ENCODE data around the gene HACD2. TPM values are rescaled to one million over a fixed set of nuclear protein-coding genes. Genes with fewer than 3 reads are reported as not detected.
"Not testable (repeated sequence)": the region's sequence is repeated elsewhere in the genome, so short reads cannot be mapped to it uniquely, and the experiment has no call there.

Gene HACD2
- polyA plus RNA-seq, 2 of the 4 experiments (the other 2 are of a cell fraction) = 41.8 to 97.7 TPM

DNA sequence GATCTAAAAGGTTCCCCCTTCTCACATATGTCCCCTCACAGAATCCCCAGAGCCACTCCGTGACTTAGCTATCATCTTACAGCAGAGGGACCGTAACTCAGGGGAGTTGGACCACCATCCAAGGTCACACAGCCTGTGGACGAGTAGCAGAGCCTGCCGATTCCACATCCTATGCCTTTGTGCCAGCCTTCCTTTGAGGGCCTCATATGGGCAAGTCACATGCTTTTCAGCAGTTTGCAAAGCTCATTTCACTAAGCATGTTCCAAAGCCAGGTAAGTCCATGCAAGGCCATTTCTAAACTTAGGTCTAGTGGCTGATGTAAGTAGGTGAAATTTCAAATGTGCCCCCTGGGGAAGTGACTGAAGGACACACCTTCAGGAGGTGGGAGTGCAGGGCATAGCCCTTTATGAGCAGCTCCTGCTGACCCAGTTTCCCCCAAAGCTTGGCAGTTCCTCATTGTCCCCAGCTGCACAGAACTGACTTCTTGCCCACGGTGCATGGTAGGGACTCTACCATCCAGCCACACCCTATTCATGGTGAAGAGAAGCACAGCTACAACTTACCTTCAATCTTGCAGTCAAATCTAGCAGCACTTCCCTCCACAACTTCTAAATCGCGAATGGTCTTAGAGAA is 33.3 kb upstream of the HACD2 start:
- WGBS (ENCODE audit: missing lambda C conversion rate) = 96% methylated on average over 7 of the region's 7 CpGs
- ChIA-PET POLR2A (interaction anchor here (0.6 kb wide), 1 partner anchor 240 kb away, joined by 3 read pairs; no protein-coding TSS in a partner anchor), CTCF (interaction anchor here (0.9 to 2.4 kb wide), 6 partner anchors 12 to 105 kb away, joined by 3 to 9 read pairs (median 8); no protein-coding TSS in a partner anchor)
- FAIRE-seq = no peak
- Histone ChIP-seq H3K4me2 (peak overlapping the region; percentile 19; the same call in 2 of the 3 replicates), H3K4me1 (peaks cover 17% of the 10 kb centered on the region), H3K27ac (peak overlapping the region; percentile 14 to 28; a peak in 2 of 6 replicates), H3K9me3 (no peaks in the 10 kb centered on the region), H3K4me3 (no peak overlapping the region)
- TF ChIP-seq ZSCAN20 (CRISPR knock-in tag; IDR thresholded peaks at IDR 0.05) (no peak), ZFP36 (IDR thresholded peaks at IDR 0.05; ENCODE audit: borderline replicate concordance, partially characterized antibody) (no peak), HEYL (CRISPR knock-in tag; IDR thresholded peaks at IDR 0.05) (no peak), KDM1A (IDR thresholded peaks at IDR 0.05; ENCODE audit: low read depth) (no peak), EHF (CRISPR knock-in tag; IDR thresholded peaks at IDR 0.05) (no peak), EHMT2 (IDR thresholded peaks at IDR 0.05; ENCODE audit: low read depth) (no peak), SMC3 (IDR thresholded peaks at IDR 0.05) (no peak), TFCP2L1 (CRISPR knock-in tag; IDR thresholded peaks at IDR 0.05) (no peak), TP53 (CRISPR knock-in tag; IDR thresholded peaks at IDR 0.05) (no peak), CBX2 (IDR thresholded peaks at IDR 0.05; ENCODE audit: borderline replicate concordance, low read depth) (no peak), GATA3 (IDR thresholded peaks at IDR 0.05; ENCODE audit: borderline replicate concordance) (no peak), ESRRA (IDR thresholded peaks at IDR 0.05; ENCODE audit: borderline replicate concordance, low read length) (no peak)
- TF ChIP-seq, protein P1, sequence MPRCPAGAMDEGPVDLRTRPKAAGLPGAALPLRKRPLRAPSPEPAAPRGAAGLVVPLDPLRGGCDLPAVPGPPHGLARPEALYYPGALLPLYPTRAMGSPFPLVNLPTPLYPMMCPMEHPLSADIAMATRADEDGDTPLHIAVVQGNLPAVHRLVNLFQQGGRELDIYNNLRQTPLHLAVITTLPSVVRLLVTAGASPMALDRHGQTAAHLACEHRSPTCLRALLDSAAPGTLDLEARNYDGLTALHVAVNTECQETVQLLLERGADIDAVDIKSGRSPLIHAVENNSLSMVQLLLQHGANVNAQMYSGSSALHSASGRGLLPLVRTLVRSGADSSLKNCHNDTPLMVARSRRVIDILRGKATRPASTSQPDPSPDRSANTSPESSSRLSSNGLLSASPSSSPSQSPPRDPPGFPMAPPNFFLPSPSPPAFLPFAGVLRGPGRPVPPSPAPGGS (IDR thresholded peaks at IDR 0.05) = no peak
- ATAC-seq = no peak
- DNase-seq (ENCODE audit: low read depth in 1 of 2, low spot score in 1 of 2) = no peak

DNA sequence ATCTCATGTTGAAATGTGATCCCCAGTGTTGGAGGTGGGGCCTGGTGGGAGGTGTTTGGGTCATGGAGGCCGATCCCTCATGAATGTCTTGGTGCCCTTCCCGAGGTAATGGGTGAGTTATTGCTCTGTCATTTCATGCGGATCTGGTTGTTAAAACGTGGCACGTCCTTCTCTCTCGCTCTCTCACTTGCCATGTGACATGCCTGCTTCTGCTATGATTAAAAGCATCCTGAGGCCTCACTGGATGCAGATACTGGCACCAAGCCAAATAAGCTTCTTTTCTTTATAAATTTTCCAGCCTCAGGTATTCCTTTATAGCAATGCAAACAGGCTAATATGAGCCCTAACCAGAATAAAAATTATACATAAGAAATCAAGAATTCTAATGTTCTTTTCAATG is 31.7 kb upstream of the HACD2 start:
- 87% methylated on average over 6 of the region's 6 CpGs for WGBS (ENCODE audit: missing lambda C conversion rate)
- no peak for ATAC-seq
- H3K27ac ChIP-seq = no peak overlapping the region
- no peak for TF ChIP-seq CHD4 (IDR thresholded peaks at IDR 0.05; ENCODE audit: borderline replicate concordance)
- TF ChIP-seq HEYL (CRISPR knock-in tag; IDR thresholded peaks at IDR 0.05) = no peak
- TF ChIP-seq JUNB (IDR thresholded peaks at IDR 0.05) = no peak
- no peak for TF ChIP-seq SREBF2 (IDR thresholded peaks at IDR 0.05)
- no peak for TF ChIP-seq JUN (IDR thresholded peaks at IDR 0.05)
- no peak for TF ChIP-seq CBX8 (IDR thresholded peaks at IDR 0.05)
- TF ChIP-seq, protein P1 (IDR thresholded peaks at IDR 0.05) = no peak
- no peak for FAIRE-seq
- H3K4me1 ChIP-seq = peaks cover 17% of the 10 kb centered on the region
- CTCF ChIA-PET = interaction anchor here (0.7 kb wide), 1 partner anchor 26 kb away, joined by 3 read pairs; no protein-coding TSS in a partner anchor
- H3K4me3 ChIP-seq = no peak overlapping the region
- H3K4me2 ChIP-seq = no peak overlapping the region
- no peak for DNase-seq (ENCODE audit: low read depth in 1 of 2, low spot score in 1 of 2)
- no peaks in the 10 kb centered on the region for H3K9me3 ChIP-seq
- POLR2A ChIA-PET = no interaction called here

DNA sequence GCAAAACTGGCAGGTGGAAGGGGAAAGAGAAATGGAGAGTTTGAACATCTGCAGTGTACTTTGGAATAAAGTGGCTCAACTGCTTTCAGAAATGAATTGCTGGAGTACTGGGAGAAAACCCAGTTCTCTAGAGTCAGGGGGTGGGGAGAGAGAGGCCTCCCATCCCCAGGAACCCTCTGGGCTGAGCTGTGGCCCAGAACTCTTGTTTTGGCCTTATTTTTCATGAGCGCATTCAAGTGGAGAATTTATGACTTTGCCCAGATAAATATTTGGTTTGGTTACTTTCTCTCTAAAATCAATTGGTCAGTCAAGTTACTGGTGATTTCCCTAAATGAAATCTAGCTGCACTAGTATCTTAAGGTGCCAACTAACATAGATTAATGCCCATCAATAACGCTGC is 28.7 kb upstream of the HACD2 start:
- DNase-seq (ENCODE audit: low read depth in 1 of 2, low spot score in 1 of 2) = no peak
- H3K27ac ChIP-seq = no peak overlapping the region
- ChIA-PET CTCF (interaction anchor here (3.5 kb wide), 1 partner anchor 39 kb away, joined by 14 read pairs; no protein-coding TSS in a partner anchor), POLR2A (no interaction called here)
- H3K4me2 ChIP-seq = no peak overlapping the region
- no peaks in the 10 kb centered on the region for H3K9me3 ChIP-seq
- 93% methylated on average over 2 of the region's 2 CpGs for WGBS (ENCODE audit: missing lambda C conversion rate)
- no peak overlapping the region for H3K4me3 ChIP-seq
- TF ChIP-seq CHD2 (IDR thresholded peaks at IDR 0.05; ENCODE audit: low read length, partially characterized antibody) = no peak
- peaks cover 7% of the 10 kb centered on the region for H3K4me1 ChIP-seq
- ATAC-seq = no peak
- no peak for FAIRE-seq

DNA sequence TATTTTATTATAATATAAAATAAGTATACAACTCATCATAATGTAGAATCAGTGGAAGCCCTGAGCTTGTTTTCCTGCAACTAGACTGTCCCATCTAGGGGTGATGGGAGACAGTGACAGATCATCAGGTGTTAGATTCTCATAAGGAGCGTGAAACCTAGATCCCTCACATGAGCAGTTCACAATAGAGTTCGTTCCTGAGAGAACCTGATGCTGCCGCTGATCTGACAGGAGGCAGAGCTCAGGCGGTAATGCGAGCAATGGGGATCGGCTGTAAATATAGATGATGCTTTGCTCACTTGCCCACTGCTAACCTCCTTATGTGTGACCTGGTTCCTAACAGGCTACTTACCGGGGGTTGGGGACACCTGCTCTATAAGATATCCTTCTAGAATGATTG is 26.8 kb upstream of the HACD2 start:
- H3K4me1 ChIP-seq; ATAC-seq; H3K27ac ChIP-seq; POLR2A ChIA-PET; H3K9me3 ChIP-seq; H3K4me3 ChIP-seq; H3K4me2 ChIP-seq; DNase-seq (ENCODE audit: low read depth in 1 of 2, low spot score in 1 of 2); FAIRE-seq: not testable (repeated sequence)
- 96% methylated on average over 7 of the region's 7 CpGs for WGBS (ENCODE audit: missing lambda C conversion rate)
- CTCF ChIA-PET = interaction anchor here (1.1 to 1.2 kb wide), 2 partner anchors 28 to 422 kb away, joined by 3 read pairs; partner anchors contain the start of gene KALRN

Measured in A549 (cell line).